ENCODE results near the gene CAPS2.

Gene CAPS2

DNA sequence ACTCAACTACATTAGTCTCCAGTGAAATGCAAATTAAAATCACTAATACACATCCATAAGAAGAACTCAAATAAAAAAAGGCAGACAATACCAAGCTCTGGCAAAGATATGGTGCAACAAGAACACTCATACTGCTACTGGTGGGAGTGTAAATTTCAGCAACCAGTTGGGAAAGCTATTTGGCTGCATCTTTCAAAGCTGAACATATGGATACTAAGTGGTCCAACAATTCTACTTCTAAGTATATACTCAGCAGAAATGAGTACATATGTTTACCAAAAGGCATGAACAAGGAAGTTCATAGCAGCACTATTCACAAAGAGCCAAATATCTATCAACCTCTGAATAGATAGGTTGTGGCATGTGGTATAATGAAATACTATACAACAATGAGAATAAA, 27.3 kb downstream of the CAPS2 start:
- DNase-seq, result no peak

DNA sequence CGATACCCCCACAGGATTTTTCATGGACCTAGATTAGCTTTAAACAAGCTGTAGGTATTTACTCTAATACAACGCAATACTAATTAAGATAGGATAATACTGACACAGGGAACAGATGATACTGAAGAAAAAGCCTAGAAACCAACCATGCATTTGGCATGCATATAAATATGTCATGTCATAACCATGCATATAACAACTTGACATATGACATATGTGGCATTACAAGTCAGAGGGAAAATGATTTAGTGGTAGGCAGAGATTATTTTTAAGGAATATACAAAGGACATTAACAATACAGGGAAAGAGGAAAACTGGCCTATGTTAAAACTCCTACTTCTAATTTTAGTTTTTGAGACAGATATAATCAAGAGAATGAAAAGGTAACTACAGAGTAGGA, 27.9 kb downstream of the CAPS2 start:
- DNase-seq, result no peak

DNA sequence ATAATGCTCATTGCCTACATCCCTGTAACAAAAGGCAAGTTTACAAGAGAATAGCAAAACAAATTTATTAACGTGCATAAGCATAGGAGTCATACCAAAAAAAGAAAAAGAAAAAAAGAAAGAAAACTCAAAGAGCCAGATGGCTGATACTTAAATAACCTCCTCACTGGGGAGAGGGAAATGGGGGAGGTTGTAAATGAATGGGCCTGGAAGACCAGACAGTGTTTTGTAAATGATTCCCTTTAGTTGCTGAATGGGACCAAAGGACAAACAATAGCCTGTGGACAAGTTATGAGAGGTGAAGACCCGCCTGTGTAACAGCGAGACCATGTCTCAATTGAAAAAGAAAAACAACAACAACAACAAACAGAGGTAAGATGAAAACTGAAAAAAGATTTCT, 35.3 kb downstream of the CAPS2 start:
- no peak for DNase-seq

DNA sequence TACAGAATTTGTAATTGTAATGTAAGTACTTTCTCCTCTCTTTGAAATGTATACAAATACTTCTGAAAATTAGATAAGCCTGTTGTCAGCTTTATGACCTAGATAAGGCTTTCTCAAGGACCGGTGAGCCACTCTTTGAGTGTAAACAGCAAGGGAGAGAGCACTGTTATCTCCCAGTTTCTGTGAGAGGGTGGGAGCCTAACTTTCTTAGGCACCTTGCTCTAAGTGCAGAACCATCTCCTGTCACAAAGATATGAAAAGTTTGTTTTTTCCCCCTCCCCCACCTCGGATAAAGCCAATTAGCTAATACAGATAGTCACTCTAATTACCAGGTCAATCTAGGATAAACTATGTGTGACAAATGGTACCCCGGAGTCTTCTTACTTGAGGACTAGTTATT, 35.8 kb downstream of the CAPS2 start:
- DNase-seq, result no peak

DNA sequence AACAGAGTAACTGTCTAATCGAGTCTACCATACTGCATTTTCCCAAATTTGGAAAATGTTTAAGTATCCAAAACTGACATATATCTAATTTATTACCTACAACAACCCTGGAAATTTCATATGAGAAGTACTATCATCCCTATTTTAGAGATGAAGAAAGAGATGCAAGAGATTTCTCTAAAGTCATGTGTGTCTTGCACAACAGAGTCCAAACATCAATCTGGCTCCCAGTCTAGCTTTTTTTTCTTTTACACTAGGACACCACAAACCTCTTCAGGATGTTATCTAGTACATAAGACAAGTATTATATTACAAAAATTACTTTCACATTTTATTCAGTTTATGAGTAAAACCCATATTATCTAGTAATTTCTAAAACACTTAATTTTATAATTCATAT, 39.1 kb downstream of the CAPS2 start:
- DNase-seq, result no peak

DNA sequence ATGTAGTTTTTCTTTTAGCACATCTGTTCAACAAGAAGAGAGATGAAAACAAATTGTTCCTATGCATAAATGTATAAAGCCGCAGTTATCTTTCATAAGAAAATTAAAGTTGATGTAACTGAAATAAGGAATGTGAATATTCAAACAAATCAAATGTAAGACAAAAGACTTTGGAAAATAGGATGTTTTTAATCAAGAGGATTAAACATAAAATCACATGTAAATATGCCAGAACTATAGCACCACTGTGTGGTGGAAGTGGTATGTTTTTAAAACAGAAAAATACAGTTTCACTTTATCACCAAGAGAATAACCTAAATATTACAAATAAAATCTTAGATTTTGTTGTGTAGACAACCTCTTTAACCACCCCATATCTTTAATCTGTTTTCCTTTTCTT, 40.4 kb downstream of the CAPS2 start:
- DNase-seq, result no peak

DNA sequence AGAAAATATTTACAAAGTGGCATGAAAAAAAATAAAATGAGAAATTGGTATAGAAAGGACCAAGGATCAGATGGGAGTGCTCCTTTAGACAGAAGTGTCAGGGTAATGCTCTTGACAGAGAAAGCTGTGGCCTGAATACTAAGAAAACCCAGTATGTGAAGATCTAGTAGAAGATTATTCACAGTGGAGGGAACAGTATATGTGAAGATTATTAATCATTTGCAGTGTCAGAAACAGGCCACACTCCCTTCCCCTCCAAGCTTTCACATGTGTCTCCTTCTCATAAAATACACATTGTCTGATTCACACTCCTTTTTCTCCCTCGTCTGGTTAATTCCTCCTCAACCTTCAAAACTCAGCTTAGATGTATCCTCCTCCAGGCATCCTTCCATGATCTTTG, 41.3 kb downstream of the CAPS2 start:
- no peak for DNase-seq

DNA sequence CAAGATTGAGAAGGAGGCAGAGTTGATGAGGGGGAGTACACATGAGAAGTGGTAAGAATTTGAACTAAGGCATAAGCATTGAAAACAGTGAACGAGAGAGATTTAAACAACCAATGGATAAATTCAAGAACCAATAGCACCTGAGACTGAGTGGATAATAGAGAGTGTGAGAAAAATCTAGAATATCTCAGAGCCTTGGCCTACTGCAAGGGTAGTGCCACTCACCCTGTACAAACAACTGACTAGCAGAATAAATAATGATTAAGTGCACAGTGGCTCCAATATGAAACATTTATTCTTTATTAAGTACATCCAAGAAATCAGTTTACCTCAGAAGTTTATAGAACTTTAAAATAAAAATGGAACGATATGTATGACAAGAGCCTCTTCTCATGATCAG, 54.4 kb downstream of the CAPS2 start:
- no peak for DNase-seq

DNA sequence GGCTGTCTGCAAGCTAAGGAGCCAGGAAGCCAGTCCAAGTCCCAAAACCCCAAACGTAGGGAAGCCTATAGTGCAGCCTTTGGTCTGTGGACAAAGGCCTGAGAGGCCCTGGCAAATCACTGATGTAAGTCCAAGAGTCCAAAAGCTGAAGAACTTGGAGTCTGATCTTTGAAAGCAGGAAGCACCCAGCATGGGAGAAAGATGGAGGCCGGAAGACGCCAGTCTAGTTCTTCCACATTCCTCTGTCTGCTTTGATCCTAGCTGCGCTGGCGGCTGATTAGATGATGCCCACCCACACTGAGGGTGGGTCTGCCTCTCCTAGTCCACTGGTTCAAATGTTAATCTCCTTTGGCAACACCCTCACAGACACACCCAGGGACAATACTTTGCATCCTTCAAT, 58.5 kb downstream of the CAPS2 start:
- DNase-seq, result no peak

DNA sequence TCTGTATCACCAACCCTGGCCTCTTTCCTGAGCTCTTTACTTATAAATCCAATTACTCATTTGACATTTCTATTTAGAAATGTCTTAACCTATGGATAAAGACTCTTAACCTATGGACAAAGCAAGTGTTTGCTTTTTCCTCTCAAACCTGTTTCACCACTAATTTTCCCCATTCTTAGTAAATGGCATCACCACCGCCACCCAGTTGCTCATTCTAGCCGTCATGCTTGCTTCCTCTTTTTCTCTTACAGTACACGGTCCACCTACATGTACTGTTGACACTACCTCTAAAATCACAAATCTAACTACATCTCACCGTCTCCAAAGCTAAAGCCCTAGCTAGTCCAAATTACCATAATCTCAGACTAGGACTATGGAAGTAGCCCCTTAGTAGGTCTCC, 60.0 kb downstream of the CAPS2 start:
- DNase-seq, result no peak

DNA sequence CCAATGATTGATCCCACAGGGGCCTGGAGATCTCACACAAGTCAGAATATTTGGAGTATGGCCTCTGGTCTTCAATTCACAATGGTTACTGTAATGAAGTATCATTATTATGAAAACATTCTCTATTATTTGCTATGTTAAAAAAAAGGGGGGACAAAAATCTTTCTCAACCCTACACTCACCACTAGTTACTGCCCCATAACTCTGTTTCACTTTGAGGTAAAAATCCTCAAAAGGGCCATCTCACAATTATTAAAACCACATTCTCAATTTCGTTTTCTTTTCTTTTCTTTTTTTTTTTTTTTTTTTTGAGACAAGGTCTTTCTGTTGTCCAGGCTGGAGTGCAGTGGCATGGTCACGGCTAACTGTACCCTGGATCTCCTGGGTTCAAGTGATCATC, 60.9 kb downstream of the CAPS2 start:
- no peak for DNase-seq

DNA sequence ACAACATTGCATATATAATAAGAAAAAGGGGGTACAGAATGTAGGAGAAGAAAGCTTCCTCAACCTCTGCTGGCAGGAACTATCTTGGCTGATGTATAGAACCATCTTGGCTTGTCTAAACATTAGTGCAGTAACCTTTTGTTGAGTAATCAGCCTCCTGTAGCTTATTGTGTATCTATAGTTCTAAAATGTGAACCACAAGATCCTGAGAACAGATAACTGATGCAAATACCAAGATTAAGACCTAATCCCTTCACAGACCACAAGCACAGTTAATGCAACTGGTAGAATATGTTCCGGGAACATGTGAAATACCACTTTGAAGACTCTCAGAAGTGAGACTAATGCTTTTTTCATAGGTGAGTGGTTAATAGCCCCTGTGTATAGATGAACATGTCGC, 69.8 kb downstream of the CAPS2 start:
- DNase-seq, result no peak

DNA sequence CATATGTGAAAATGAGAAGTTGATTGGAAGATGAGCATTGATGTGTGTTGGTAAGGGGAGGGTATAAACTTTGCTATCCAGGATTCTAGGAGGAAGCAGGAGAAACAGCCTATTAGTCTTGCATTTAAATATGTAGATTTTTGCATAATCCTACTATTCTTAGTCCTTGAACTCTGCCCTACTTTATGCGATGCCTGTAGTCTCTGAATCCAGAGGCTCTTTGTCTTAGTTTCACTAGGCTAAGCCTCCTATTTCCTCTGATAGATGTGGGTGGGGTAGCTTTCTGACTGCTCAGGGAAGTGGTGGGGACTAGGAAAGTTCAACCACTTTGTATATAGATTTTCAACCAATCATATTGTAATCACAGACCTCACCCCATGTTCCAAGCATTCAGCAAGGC, 71.0 kb downstream of the CAPS2 start:
- no peak for DNase-seq

DNA sequence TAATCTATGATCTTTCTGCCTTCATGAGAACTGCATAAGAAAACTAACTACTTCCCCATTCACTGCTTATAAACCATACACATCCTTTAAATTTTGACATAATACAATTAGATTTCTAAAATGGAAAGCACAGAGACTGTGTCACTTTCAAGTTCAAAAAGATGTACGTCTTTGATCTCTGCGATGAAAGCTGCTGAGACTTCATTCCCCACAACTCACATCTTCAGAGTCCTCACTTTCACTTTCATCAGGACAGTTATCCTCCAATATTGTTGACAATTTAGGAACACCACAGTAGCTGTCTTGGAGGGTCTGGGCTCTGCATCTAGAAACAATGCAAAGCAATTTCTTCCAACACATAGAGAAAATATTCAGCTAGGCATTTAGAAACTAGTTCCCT, 72.6 kb downstream of the CAPS2 start:
- no peak for DNase-seq

DNA sequence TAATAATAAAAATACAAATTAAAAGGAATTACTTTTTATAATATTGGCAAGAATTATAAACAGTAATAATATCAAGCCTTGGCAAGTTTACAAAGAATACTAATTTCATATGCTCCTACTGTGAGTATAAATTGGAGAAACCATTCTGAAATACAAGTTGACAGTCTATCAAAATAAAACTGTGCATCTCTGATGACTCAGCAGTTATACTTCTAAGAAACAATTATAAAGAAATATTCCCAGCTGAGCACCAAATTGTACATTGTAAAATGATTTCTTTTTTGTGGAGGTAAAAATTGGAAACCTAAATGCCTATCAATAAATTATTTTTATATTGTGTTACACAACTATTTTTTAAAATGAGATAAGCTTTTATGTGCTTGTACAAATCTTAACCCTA, 85.0 kb downstream of the CAPS2 start:
- DNase-seq, result no peak

DNA sequence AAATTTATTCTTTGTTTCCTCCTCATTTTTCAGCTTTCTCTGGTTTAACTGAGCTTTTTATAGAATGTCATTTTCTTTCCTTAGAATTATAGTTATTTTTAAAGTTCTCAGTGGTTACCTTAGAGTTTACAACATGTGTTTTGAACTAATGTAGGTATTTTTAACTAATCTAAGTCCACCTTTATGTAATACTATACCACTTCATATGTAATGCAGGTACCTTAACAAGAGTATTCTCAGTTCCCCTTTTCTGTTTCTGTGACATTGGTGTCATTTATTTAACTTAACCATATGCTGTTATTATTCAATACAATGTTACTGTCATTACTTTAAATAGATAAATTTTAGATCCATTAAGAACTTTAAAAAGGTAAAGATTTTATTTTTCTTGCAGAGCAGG, 90.1 kb downstream of the CAPS2 start:
- no peak for DNase-seq

DNA sequence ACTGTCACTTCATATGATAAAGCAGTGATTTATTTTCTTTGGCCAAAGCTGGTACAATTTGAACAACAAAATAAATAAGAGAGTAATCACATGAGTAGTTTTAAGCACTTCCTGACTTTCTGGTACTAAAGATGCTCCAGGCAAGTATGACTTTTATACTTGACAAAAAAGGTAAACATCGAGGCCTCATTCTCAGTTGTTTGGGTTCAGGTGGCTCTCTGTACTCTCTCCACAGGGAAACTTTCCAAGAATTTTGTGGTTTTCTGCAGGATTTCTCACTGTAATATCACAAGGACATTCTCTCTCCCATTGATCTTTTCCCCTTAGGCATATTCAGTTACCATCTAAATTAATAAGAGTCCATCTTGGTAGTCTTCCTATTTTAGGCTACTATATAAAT, 93.9 kb downstream of the CAPS2 start:
- DNase-seq, result no peak

DNA sequence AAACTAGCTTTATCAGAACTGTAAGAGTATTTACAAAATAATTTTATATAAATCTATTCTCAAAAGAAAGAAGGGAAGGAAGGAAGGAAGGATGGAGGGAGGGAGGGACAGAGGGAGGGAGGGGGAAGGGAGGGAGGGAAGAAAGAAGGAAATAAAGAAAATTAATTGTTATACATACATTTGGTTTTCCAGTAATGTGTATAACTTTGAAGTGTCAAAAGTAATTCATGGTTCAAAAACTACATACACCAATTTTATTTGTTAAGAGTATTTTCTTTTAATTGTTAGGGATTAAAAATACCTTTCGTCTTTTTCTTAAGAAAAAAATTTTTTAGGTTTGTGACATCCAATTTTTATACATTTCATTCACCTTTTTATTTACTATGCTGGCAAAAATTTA, 103.0 kb downstream of the CAPS2 start:
- DNase-seq, result no peak

All from SHP77 treated with DMSO at 0.1 percent for 48 hours (cell line).